HEK293 (cell line): ENCODE data around the gene DRC7.

ENCODE experiments used
- CTCF ChIA-PET: fragments of 350-600 bp; formaldehyde crosslinking; extraction: SDS; loops from one replicate; lab custom pipeline; 2021; ENCODE audit warnings: antibody characterized with exemption; lab: Yijun Ruan, JAX
- POLR2A ChIA-PET: fragments of 300-600 bp; formaldehyde crosslinking; extraction: SDS; loops from one replicate; lab custom pipeline; 2020; ENCODE audit warnings: antibody characterized with exemption, inconsistent platforms; lab: Yijun Ruan, JAX
- H3K27ac ChIP-seq: fragments of 200-500 bp; sonication (Bioruptor generic); 2 replicates; pipeline ENCODE4 v1.5.1; 2014; ENCODE audit warnings: low read depth, low read length, control low read depth, inconsistent platforms; ENCODE audit errors: extremely low read depth
- H3K36me3 ChIP-seq, 2 experiments: fragments of 200-500 bp in 1 of 2; sonication (Bioruptor generic) in 1 of 2; 1 replicate in 1 of 2; 2 replicates in 1 of 2; pipeline ENCODE4 v1.5.1; 2014 to 2017; ENCODE audit warnings: inconsistent platforms in 2 of 2, low read length in 2 of 2; ENCODE audit not compliant: control insufficient read depth in 2 of 2, insufficient read depth in 1 of 2
- H3K4me1 ChIP-seq: fragments of 200-500 bp; sonication (Bioruptor generic); 2 replicates; pipeline ENCODE4 v1.5.1; 2014; ENCODE audit warnings: mild to moderate bottlenecking, low read length, inconsistent platforms; ENCODE audit not compliant: control insufficient read depth, insufficient read depth
- H3K4me3 ChIP-seq: 2 replicates; pipeline ENCODE4 v1.5.1; 2011; ENCODE audit warnings: low read depth, mild to moderate bottlenecking, control low read depth, low read length, moderate library complexity
- H3K9me3 ChIP-seq: fragments of 200-500 bp; sonication (Bioruptor generic); 2 replicates; pipeline ENCODE4 v1.5.1; 2014; ENCODE audit warnings: low read depth, low read length, inconsistent platforms; ENCODE audit not compliant: control insufficient read depth, insufficient read depth
- AEBP2 ChIP-seq: fragments of 450-650 bp; formaldehyde crosslinking; IDR thresholded peaks from 2 replicates; pipeline ENCODE4 v1.5.1; 2016; ENCODE audit warnings: missing biosample characterization, missing genetic modification characterization, borderline replicate concordance
- ATF2 ChIP-seq: fragments of 450-650 bp; formaldehyde crosslinking; IDR thresholded peaks from 2 replicates; pipeline ENCODE4 v1.5.1; 2016; ENCODE audit warnings: missing biosample characterization, missing genetic modification characterization, low read depth
- GFI1B ChIP-seq: fragments of 450-650 bp; formaldehyde crosslinking; IDR thresholded peaks from 2 replicates; pipeline ENCODE4 v1.5.1; 2016; ENCODE audit warnings: missing biosample characterization, missing genetic modification characterization
- GLIS2 ChIP-seq: fragments of 450-650 bp; formaldehyde crosslinking; IDR thresholded peaks from 2 replicates; pipeline ENCODE4 v1.5.1; 2016; ENCODE audit warnings: missing biosample characterization, missing genetic modification characterization
- KLF7 ChIP-seq: fragments of 450-650 bp; formaldehyde crosslinking; IDR thresholded peaks from 2 replicates; pipeline ENCODE4 v1.5.1; 2016; ENCODE audit warnings: missing biosample characterization, missing genetic modification characterization, borderline replicate concordance
- RBAK ChIP-seq: fragments of 450-650 bp; formaldehyde crosslinking; IDR thresholded peaks from 2 replicates; pipeline ENCODE4 v1.5.1; 2016; ENCODE audit warnings: missing biosample characterization, missing genetic modification characterization
- SALL2 ChIP-seq: fragments of 450-650 bp; formaldehyde crosslinking; IDR thresholded peaks from 2 replicates; pipeline ENCODE4 v1.5.0; 2017; ENCODE audit warnings: missing biosample characterization, mild to moderate bottlenecking, missing genetic modification characterization, borderline replicate concordance
- ZBTB17 ChIP-seq: fragments of 450-650 bp; formaldehyde crosslinking; IDR thresholded peaks from 2 replicates; pipeline ENCODE4 v1.5.1; 2016; ENCODE audit warnings: missing biosample characterization, missing genetic modification characterization
- ZBTB21 ChIP-seq: fragments of 450-650 bp; formaldehyde crosslinking; IDR thresholded peaks from 2 replicates; pipeline ENCODE4 v1.5.1; 2017; ENCODE audit warnings: missing biosample characterization, missing genetic modification characterization
- ZFP69B ChIP-seq: fragments of 450-650 bp; formaldehyde crosslinking; IDR thresholded peaks from 2 replicates; pipeline ENCODE4 v1.5.1; 2016; ENCODE audit warnings: missing biosample characterization, missing genetic modification characterization
- ZNF10 ChIP-seq: fragments of 450-650 bp; formaldehyde crosslinking; IDR thresholded peaks from 2 replicates; pipeline ENCODE4 v1.5.1; 2017; ENCODE audit warnings: missing biosample characterization, missing genetic modification characterization
- ZNF174 ChIP-seq: fragments of 450-650 bp; formaldehyde crosslinking; IDR thresholded peaks from 2 replicates; pipeline ENCODE4 v1.5.0; 2017; ENCODE audit warnings: missing biosample characterization, mild to moderate bottlenecking, missing genetic modification characterization
- ZNF184 ChIP-seq: fragments of 450-650 bp; IDR thresholded peaks from 2 replicates; pipeline ENCODE4 v1.5.1; 2018; ENCODE audit warnings: missing biosample characterization, mild to moderate bottlenecking, missing genetic modification characterization
- ZNF335 ChIP-seq: fragments of 450-650 bp; formaldehyde crosslinking; conservative IDR thresholded peaks from 2 replicates; pipeline ENCODE4 v1.5.1; 2016; ENCODE audit warnings: missing biosample characterization, missing genetic modification characterization
- ZNF366 ChIP-seq: fragments of 450-650 bp; formaldehyde crosslinking; conservative IDR thresholded peaks from 2 replicates; pipeline ENCODE4 v1.5.1; 2016; ENCODE audit warnings: missing biosample characterization, missing genetic modification characterization
- ZNF558 ChIP-seq: fragments of 450-650 bp; formaldehyde crosslinking; IDR thresholded peaks from 2 replicates; pipeline ENCODE4 v1.5.1; 2016; ENCODE audit warnings: missing biosample characterization, missing genetic modification characterization
- ZNF580 ChIP-seq: fragments of 450-650 bp; formaldehyde crosslinking; IDR thresholded peaks from 2 replicates; pipeline ENCODE4 v1.5.1; 2016; ENCODE audit warnings: missing biosample characterization, missing genetic modification characterization
- ZNF610 ChIP-seq: fragments of 450-650 bp; formaldehyde crosslinking; IDR thresholded peaks from 2 replicates; pipeline ENCODE4 v1.5.1; 2016; ENCODE audit warnings: missing biosample characterization, missing genetic modification characterization, borderline replicate concordance
- ZNF645 ChIP-seq: fragments of 450-650 bp; formaldehyde crosslinking; IDR thresholded peaks from 2 replicates; pipeline ENCODE4; 2016; ENCODE audit warnings: missing biosample characterization, missing genetic modification characterization
- ZNF660 ChIP-seq: fragments of 450-650 bp; IDR thresholded peaks from 2 replicates; pipeline ENCODE4 v1.5.1; 2018; ENCODE audit warnings: missing biosample characterization, mild to moderate bottlenecking, missing genetic modification characterization
- ZNF768 ChIP-seq: fragments of 450-650 bp; formaldehyde crosslinking; IDR thresholded peaks from 2 replicates; pipeline ENCODE4 v1.5.1; 2018; ENCODE audit warnings: missing biosample characterization, mild to moderate bottlenecking, missing genetic modification characterization
- ZNF837 ChIP-seq: fragments of 450-650 bp; formaldehyde crosslinking; IDR thresholded peaks from 2 replicates; pipeline ENCODE4 v1.5.1; 2016; ENCODE audit warnings: missing biosample characterization, missing genetic modification characterization
- ZNF843 ChIP-seq: fragments of 450-650 bp; formaldehyde crosslinking; IDR thresholded peaks from 2 replicates; pipeline ENCODE4 v1.5.1; 2016; ENCODE audit warnings: missing biosample characterization, missing genetic modification characterization

The DRC7 gene

GRCh38 chr16:57699899-57700298 lies 5.3 kb downstream of the DRC7 start:
- TF ChIP-seq ZNF660 (tag by site-specific recombination): no peak
- no peak for TF ChIP-seq ZNF558 (tag by site-specific recombination)
- no peak for TF ChIP-seq ZNF10 (tag by site-specific recombination)
- no peak for TF ChIP-seq ATF2 (tag by site-specific recombination)
- TF ChIP-seq RBAK (tag by site-specific recombination): no peak
- TF ChIP-seq ZNF184: no peak
- TF ChIP-seq GFI1B (tag by site-specific recombination): no peak
- no peak for TF ChIP-seq ZNF580 (tag by site-specific recombination)
- TF ChIP-seq ZBTB21 (tag by site-specific recombination): no peak
- TF ChIP-seq ZNF610 (tag by site-specific recombination): no peak
- TF ChIP-seq ZBTB17: no peak
- TF ChIP-seq ZNF174: no peak
- TF ChIP-seq KLF7 (tag by site-specific recombination): no peak
- H3K27ac ChIP-seq: no peak overlapping the region
- no peaks in the 10 kb centered on the region for H3K36me3 ChIP-seq
- POLR2A ChIA-PET: no interaction called here
- CTCF ChIA-PET: interaction anchor here (0.6 to 0.7 kb wide), 2 partner anchors 56 to 1050 kb away, joined by 3 read pairs; no protein-coding TSS in a partner anchor
- H3K4me1 ChIP-seq: no peaks in the 10 kb centered on the region
- no peak overlapping the region for H3K4me3 ChIP-seq
- no peaks in the 10 kb centered on the region for H3K9me3 ChIP-seq

GRCh38 chr16:57700781-57701551 lies 6.4 kb downstream of the DRC7 start:
- Histone ChIP-seq H3K36me3 (no peaks in the 10 kb centered on the region), H3K9me3 (no peaks in the 10 kb centered on the region), H3K4me1 (no peaks in the 10 kb centered on the region), H3K4me3 (no peak overlapping the region)
- POLR2A ChIA-PET: no interaction called here
- TF ChIP-seq ZNF335 (peak; percentile 55), AEBP2 (tag by site-specific recombination) (no peak), ZNF837 (no peak)
- TF ChIP-seq, all 188 proteins: peak for 1
- CTCF ChIA-PET: interaction anchor here (0.6 to 1.9 kb wide), 3 partner anchors 52 to 276 kb away, joined by 3 to 5 read pairs (median 4); no protein-coding TSS in a partner anchor
- H3K27ac ChIP-seq: no peak overlapping the region

- Histone ChIP-seq H3K9me3 (no peaks in the 10 kb centered on the region), H3K4me1 (no peaks in the 10 kb centered on the region), H3K4me3 (no peak overlapping the region), H3K36me3 (no peaks in the 10 kb centered on the region), H3K27ac (no peak overlapping the region)
- no peak for TF ChIP-seq GLIS2 (tag by site-specific recombination)
- no peak for TF ChIP-seq ZNF645 (tag by site-specific recombination)
- no peak for TF ChIP-seq ZFP69B (tag by site-specific recombination)
- no peak for TF ChIP-seq ZNF366 (tag by site-specific recombination)
- TF ChIP-seq SALL2: no peak
- TF ChIP-seq ZNF843 (tag by site-specific recombination): no peak
- TF ChIP-seq ZNF768 (tag by site-specific recombination): no peak
- TF ChIP-seq ZNF580 (tag by site-specific recombination): no peak
- ChIA-PET CTCF (interaction anchor here (0.6 to 1.9 kb wide), 2 partner anchors 53 to 190 kb away, joined by 3 to 5 read pairs; no protein-coding TSS in a partner anchor), POLR2A (no interaction called here)
These were observed 7.3 kb downstream of the DRC7 start for GRCh38 chr16:57701759-57702371.
